VCaP (cell line): Measurements from ENCODE around the gene CRYBG1.

Experiments
- H3K27ac ChIP-seq: fragments of 450-650 bp; 2 replicates; pipeline ENCODE4 v1.5.1; 2017
- CTCF ChIP-seq: fragments of 450-650 bp; conservative IDR thresholded peaks from 2 replicates; pipeline ENCODE4 v1.5.1; 2017; ENCODE audit warnings: mild to moderate bottlenecking, moderate library complexity

The CRYBG1 gene

DNA sequence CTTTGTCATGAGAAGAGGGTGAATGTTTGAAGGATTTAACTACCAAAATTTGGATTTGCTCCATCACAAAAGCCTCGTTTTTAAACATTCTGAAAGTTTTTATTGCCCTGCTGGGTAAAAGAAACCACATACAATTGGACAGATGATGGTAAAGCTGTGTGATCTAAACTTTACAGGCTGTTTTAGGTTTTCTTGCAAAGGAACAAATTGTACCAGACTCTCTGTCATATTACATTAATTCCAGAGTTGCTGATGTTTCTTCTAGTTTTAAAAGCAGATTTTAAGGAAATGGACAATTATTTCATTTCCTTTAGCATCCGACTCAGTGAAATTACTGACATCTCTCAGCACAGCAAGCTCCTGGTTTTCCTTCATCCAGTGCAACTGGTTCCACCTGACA, 53.2 kb downstream of the CRYBG1 start:
- TF ChIP-seq CTCF: no peak
- peak overlapping the region; percentile 99 for H3K27ac ChIP-seq

- peak overlapping the region; percentile 99; the same call in 1 of the 2 replicates for H3K27ac ChIP-seq
- no peak for TF ChIP-seq CTCF
Observed at GRCh38 chr6:106415921-106416320, 55.4 kb downstream of the CRYBG1 start.

GRCh38 chr6:106417572-106418147, 57.1 kb downstream of the CRYBG1 start:
- peak overlapping the region; percentile 63; the same call in 1 of the 2 replicates for H3K27ac ChIP-seq
- TF ChIP-seq CTCF: no peak

DNA sequence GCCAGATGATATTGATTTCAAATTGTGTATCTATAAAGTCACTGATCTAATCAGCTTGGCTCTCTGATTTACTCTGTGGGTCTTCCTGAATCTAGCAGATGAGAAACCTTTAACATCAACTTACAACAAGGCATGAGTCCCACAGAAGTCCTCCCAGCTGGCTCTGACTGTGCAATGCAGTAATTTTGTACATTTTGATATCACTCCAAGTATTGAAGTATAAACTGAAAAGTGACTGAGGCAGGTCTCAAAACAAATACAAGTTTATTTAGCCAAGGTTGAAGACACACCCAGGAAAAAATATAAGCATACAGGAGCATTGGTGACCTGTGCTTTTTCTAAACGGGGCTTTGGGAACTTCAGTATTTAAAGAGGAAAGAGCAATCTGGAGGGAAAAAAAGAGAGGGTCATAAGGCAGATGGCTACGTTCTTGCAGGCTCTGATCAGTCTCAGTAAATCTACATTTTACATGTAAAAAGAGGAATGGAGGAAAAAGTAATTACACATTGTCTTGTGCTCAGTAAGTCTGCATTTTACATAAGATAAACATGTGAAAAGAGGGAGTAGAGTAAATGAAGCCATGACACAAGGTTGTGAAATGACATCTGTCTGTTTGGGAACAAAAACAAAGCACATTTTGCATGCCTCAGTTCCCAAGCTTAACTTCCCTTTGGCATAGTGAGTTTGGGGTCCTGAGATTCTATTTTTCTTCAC, 59.5 kb downstream of the CRYBG1 start:
- peak overlapping the region; percentile 63 for H3K27ac ChIP-seq
- no peak for TF ChIP-seq CTCF

- peak overlapping the region; percentile 63; the same call in 1 of the 2 replicates for H3K27ac ChIP-seq
Observed at GRCh38 chr6:106421496-106421895, 61.0 kb downstream of the CRYBG1 start.

DNA sequence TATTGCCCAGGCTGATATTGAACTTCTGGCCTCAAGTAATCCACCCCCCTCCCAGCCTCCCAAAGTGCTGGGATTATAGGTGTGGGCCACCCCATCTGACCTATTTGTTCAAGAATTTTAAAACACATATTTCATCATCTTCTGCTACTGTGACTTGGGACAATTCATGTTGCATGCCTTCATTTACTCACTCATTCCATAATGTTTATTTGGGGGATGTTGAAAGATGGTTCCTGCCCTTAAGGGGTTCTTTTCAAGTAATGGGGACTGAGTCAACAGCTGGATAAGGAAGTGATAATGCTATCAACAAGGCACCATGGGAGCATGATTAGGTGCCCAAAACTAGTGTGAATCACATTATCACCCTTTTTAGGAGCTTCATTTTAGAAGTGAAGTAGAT, 62.0 kb downstream of the CRYBG1 start:
- no peak overlapping the region for H3K27ac ChIP-seq
- TF ChIP-seq CTCF: no peak

More at GRCh38 chr6:106421496-106421895, 61.0 kb downstream of the CRYBG1 start:
- TF ChIP-seq CTCF: no peak

- TF ChIP-seq CTCF: no peak
- no peak overlapping the region for H3K27ac ChIP-seq
Observed at GRCh38 chr6:106425382-106425781, 64.9 kb downstream of the CRYBG1 start.
